ENCODE data around the gene NCR3LG1. TPM values are rescaled to one million over a fixed set of nuclear protein-coding genes. Genes with fewer than 3 reads are reported as not detected.

The NCR3LG1 gene
- total RNA-seq, 1 donor, result 26.4 TPM

DNA sequence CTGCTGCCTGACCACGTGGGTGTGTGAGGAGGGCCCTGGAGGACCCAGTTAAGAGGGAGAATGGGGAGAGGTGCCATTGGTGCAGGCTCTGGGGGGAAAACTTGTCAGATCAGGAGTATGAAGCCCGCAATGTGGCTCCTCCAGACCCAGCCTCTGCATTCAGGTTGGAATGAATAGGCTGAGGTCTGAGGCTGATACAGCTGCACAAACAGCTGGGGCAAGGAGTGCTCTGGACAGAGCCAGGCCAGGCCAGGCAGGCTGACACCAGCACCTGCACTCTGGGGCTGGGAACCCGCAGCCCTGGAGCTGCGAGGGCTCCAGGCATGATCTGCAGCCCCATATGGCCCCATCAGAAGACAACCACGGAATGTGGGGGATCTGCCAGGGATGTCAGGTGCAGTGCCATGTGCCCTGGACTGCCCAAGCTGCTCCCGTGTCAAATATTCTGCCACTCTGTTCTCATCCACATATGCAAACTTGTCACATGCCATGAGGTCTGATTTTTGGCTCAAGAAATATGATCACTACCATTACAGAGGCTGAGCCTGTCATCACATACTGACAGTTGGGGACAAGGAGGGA, 64.0 kb downstream of the NCR3LG1 start:
- Histone ChIP-seq H3K9me3 (ENCODE audit: low read depth, low read length) (no peaks in the 10 kb centered on the region), H3K27ac (ENCODE audit: low read depth, low read length) (no peak overlapping the region), H3K4me1 (ENCODE audit: insufficient read depth, low read length) (no peaks in the 10 kb centered on the region), H3K79me2 (ENCODE audit: insufficient read depth, low read length) (no peaks in the 10 kb centered on the region), H2AFZ (ENCODE audit: low read length) (no peak overlapping the region), H4K20me1 (ENCODE audit: insufficient read depth, low read length) (no peaks in the 10 kb centered on the region), H3K4me3 (ENCODE audit: insufficient read depth, low read length) (no peak overlapping the region), H3K36me3 (ENCODE audit: insufficient read depth, low read length) (no peaks in the 10 kb centered on the region), H3K27me3 (ENCODE audit: insufficient read depth, low read length) (peaks cover 33% of the 10 kb centered on the region), H3K4me2 (ENCODE audit: insufficient read depth, low read length) (no peak overlapping the region)
- no peak for DNase-seq (ENCODE audit: insufficient read length, low spot score, missing footprints)
- TF ChIP-seq, protein P1, sequence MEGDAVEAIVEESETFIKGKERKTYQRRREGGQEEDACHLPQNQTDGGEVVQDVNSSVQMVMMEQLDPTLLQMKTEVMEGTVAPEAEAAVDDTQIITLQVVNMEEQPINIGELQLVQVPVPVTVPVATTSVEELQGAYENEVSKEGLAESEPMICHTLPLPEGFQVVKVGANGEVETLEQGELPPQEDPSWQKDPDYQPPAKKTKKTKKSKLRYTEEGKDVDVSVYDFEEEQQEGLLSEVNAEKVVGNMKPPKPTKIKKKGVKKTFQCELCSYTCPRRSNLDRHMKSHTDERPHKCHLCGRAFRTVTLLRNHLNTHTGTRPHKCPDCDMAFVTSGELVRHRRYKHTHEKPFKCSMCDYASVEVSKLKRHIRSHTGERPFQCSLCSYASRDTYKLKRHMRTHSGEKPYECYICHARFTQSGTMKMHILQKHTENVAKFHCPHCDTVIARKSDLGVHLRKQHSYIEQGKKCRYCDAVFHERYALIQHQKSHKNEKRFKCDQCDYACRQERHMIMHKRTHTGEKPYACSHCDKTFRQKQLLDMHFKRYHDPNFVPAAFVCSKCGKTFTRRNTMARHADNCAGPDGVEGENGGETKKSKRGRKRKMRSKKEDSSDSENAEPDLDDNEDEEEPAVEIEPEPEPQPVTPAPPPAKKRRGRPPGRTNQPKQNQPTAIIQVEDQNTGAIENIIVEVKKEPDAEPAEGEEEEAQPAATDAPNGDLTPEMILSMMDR (IDR thresholded peaks at IDR 0.05; ENCODE audit: extremely low read depth, low read depth, low read length), result no peak

DNA sequence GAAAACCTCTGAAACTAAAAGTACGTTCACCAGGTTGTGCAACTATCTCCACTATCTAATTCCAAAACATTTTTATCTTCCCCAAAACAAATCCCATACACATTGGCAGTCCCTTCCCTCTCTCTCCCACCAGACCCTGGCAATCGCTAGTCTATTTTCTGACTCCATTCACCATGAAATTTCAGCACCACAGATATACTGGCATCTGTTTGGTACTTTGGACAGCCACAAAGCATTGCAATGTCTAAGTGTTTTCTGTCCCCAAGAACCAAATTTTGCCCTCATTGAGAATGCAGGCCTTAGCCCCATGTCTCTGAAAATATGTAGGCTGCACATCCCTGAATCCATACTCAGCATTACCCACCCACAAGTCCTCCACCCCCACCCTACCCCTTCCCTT, 64.9 kb downstream of the NCR3LG1 start:
- Histone ChIP-seq H3K27me3 (ENCODE audit: insufficient read depth, low read length) (peaks cover 30% of the 10 kb centered on the region), H3K79me2 (ENCODE audit: insufficient read depth, low read length) (no peaks in the 10 kb centered on the region), H2AFZ (ENCODE audit: low read length) (no peak overlapping the region), H4K20me1 (ENCODE audit: insufficient read depth, low read length) (no peaks in the 10 kb centered on the region), H3K36me3 (ENCODE audit: insufficient read depth, low read length) (no peaks in the 10 kb centered on the region), H3K9me3 (ENCODE audit: low read depth, low read length) (no peaks in the 10 kb centered on the region), H3K27ac (ENCODE audit: low read depth, low read length) (no peak overlapping the region), H3K4me1 (ENCODE audit: insufficient read depth, low read length) (no peaks in the 10 kb centered on the region), H3K4me3 (ENCODE audit: insufficient read depth, low read length) (no peak overlapping the region), H3K4me2 (ENCODE audit: insufficient read depth, low read length) (no peak overlapping the region)
- TF ChIP-seq, protein P1 (IDR thresholded peaks at IDR 0.05; ENCODE audit: extremely low read depth, low read depth, low read length), result no peak
- DNase-seq (ENCODE audit: insufficient read length, low spot score, missing footprints), result no peak

DNA sequence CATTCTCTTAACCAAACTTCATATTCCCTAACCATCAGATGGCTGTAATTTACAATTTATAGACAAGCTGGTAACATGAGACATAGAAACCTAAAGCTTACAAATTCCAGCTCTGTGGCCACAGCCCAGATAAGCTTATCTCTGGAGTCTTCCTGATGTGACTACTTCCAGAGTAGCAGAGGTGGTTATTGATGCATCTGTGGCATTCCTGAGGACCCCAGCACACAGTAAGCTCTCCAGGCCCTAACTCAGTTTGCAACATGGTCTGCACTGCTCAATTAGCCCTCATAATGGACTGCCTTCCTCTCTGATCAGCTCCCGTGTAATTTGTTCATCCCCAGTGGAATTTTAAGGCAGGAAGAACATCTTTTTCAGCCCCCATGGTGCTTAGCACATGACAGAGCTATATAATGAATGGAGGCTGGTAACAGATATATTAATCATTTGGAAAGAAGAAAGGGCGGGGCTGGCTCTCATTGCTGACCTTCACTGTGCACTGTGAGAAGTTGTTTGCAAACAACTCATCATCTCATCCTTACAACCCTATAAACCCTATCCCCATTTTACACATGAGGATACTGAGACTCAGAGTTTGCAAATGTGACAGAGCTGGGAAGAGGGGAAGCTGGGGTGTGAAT, 67.0 kb downstream of the NCR3LG1 start:
- no peak for DNase-seq (ENCODE audit: insufficient read length, low spot score, missing footprints)
- TF ChIP-seq, protein P1 (IDR thresholded peaks at IDR 0.05; ENCODE audit: extremely low read depth, low read depth, low read length), result no peak
- no peak overlapping the region for H3K27ac ChIP-seq (ENCODE audit: low read depth, low read length)
- H2AFZ ChIP-seq (ENCODE audit: low read length), result no peak overlapping the region
- H3K4me1 ChIP-seq (ENCODE audit: insufficient read depth, low read length), result no peaks in the 10 kb centered on the region
- H3K4me3 ChIP-seq (ENCODE audit: insufficient read depth, low read length), result no peak overlapping the region
- no peaks in the 10 kb centered on the region for H4K20me1 ChIP-seq (ENCODE audit: insufficient read depth, low read length)
- no peaks in the 10 kb centered on the region for H3K79me2 ChIP-seq (ENCODE audit: insufficient read depth, low read length)
- no peaks in the 10 kb centered on the region for H3K36me3 ChIP-seq (ENCODE audit: insufficient read depth, low read length)
- no peak overlapping the region for H3K4me2 ChIP-seq (ENCODE audit: insufficient read depth, low read length)
- no peaks in the 10 kb centered on the region for H3K9me3 ChIP-seq (ENCODE audit: low read depth, low read length)
- peaks cover 26% of the 10 kb centered on the region for H3K27me3 ChIP-seq (ENCODE audit: insufficient read depth, low read length)

DNA sequence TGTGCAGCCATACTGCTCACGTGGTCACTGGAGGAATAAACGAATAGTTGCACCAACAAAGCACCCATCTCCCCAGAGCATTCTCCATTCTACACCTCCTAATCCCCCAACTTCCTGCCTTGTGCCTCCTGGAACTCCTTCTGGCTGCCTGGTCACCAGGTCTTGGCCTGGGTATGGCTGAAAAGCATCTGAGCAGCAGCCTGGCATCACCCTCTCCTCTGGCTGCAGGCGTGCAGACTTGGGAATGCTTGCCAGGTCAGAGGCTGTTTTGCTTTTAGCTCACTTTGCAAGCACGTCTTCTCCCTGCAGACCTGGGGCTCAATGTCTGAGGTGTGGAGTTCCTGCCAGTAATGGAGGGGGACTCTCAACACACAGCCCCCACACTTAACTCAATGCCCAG, 70.2 kb downstream of the NCR3LG1 start:
- H3K4me3 ChIP-seq (ENCODE audit: insufficient read depth, low read length), result no peak overlapping the region
- H3K9me3 ChIP-seq (ENCODE audit: low read depth, low read length), result no peaks in the 10 kb centered on the region
- TF ChIP-seq, protein P1 (IDR thresholded peaks at IDR 0.05; ENCODE audit: extremely low read depth, low read depth, low read length), result no peak
- no peak for DNase-seq (ENCODE audit: insufficient read length, low spot score, missing footprints)
- no peak overlapping the region for H3K4me2 ChIP-seq (ENCODE audit: insufficient read depth, low read length)
- H4K20me1 ChIP-seq (ENCODE audit: insufficient read depth, low read length), result no peaks in the 10 kb centered on the region
- no peak overlapping the region for H3K27ac ChIP-seq (ENCODE audit: low read depth, low read length)
- H3K27me3 ChIP-seq (ENCODE audit: insufficient read depth, low read length), result peaks cover 19% of the 10 kb centered on the region
- no peak overlapping the region for H2AFZ ChIP-seq (ENCODE audit: low read length)
- H3K36me3 ChIP-seq (ENCODE audit: insufficient read depth, low read length), result no peaks in the 10 kb centered on the region
- H3K79me2 ChIP-seq (ENCODE audit: insufficient read depth, low read length), result no peaks in the 10 kb centered on the region
- H3K4me1 ChIP-seq (ENCODE audit: insufficient read depth, low read length), result no peaks in the 10 kb centered on the region

Data from osteoblast (primary cell).